Naive thymus-derived CD8-positive, alpha-beta T cell (primary cell): Measurements from ENCODE around the gene CSNK1G3. TPM values are rescaled to one million over a fixed set of nuclear protein-coding genes. Genes with fewer than 3 reads are reported as not detected.
A peak's percentile ranks its signal among the peaks of the same experiment; 100 is the strongest.

Source experiments
- ATAC-seq, 2 donors: fragments of 150-1000 bp; cut with Tn5 transposase in 1 of 2; sonication (Bioruptor Pico), chemical (Tn5 transposase) in 1 of 2; 1 replicate in 1 of 2; 2 replicates in 1 of 2; pipeline ENCODE4 v1.10.0; 2021; ENCODE audit warnings: mild to moderate bottlenecking in 2 of 2, moderate library complexity in 2 of 2
- POLR2A ChIA-PET: fragments of 350-600 bp; sonication (Branson Sonifier 250); formaldehyde crosslinking; loops from one replicate; lab custom pipeline; 2021; ENCODE audit warnings: antibody characterized with exemption; lab: Charles Lee
- DNase-seq, 10 donors: peaks; one replicate each; pipeline versions ENCODE4 v3.0.0 to v3.0.0-alpha.2; 2020 to 2022
- H3K27ac Mint-ChIP-seq, 10 donors: one replicate each; pipeline ENCODE4 v1.8.0; 2020 to 2022; ENCODE audit warnings: mild to moderate bottlenecking in 10 of 10, mixed read lengths in 10 of 10, moderate library complexity in 4 of 10, inconsistent platforms in 1 of 10
- H3K27me3 Mint-ChIP-seq, 5 donors: one replicate each; pipeline ENCODE4 v1.8.0; 2021 to 2022; ENCODE audit warnings: mixed read lengths in 5 of 5
- H3K36me3 Mint-ChIP-seq, 3 donors: one replicate each; pipeline ENCODE4 v1.8.0; 2020 to 2022; ENCODE audit warnings: mixed read lengths in 3 of 3, mild to moderate bottlenecking in 2 of 3, inconsistent platforms in 1 of 3
- H3K4me1 Mint-ChIP-seq, 4 donors: one replicate each; pipeline ENCODE4 v1.8.0; 2021 to 2022; ENCODE audit warnings: mixed read lengths in 4 of 4
- H3K4me3 Mint-ChIP-seq, 10 donors: one replicate each; pipeline ENCODE4 v1.8.0; 2020 to 2022; ENCODE audit warnings: mild to moderate bottlenecking in 10 of 10, mixed read lengths in 10 of 10, moderate library complexity in 6 of 10, inconsistent platforms in 1 of 10
- H3K9me3 Mint-ChIP-seq, 9 donors: one replicate each; pipeline ENCODE4 v1.8.0; 2020 to 2022; ENCODE audit warnings: mixed read lengths in 9 of 9, mild to moderate bottlenecking in 3 of 9, inconsistent platforms in 1 of 9, moderate library complexity in 1 of 9
- polyA plus RNA-seq, 3 donors: library from polyadenylated mRNA; unstranded; fragments of 300-500 nt; fragmentation: Illumina TruSeq; gene quantifications; one replicate each; pipeline ENCODE4 v1.2.3, GENCODE V29; 2021
- total RNA-seq, 8 experiments: library from RNA in 2 of 8; stranded (reverse) in 2 of 8; gene quantifications; one replicate each; pipeline ENCODE4 v1.2.3 and lab custom pipeline; 2021 to 2026

CSNK1G3 gene
- total and polyA plus RNA-seq, 5 experiments from 2014 or later = 17.7 to 90.6 (median 31.9) TPM

DNA sequence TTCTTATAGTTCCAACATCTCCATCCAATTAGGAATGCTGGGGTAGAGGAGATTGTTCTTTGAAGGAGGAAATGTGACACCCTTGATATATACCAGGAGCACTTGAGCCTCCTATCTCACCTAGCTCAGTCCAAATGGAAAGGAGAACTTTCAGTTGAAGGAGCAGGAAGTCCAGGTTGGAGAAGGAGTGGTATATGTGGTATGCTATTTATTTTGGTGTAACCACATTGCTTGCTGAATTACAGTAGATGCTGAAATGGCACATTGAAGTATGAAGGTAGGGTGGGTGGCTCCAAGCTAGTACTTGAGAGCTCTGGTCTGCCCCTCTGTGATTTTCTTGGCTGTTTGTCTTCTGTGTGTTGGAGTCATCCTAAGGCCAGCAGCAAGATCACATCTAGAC, 6.1 kb downstream of the CSNK1G3 start:
- H3K27ac Mint-ChIP-seq = peak overlapping the region in 2 of 10 donors; percentile 16 to 29
- ATAC-seq (no peak), DNase-seq (no peak)
- peaks cover 24 to 81% (median 60%) of the 10 kb centered on the region in 4 donors for H3K4me1 Mint-ChIP-seq
- POLR2A ChIA-PET = interaction anchor here (1.0 kb wide), 1 partner anchor 95 kb away, joined by 6 read pairs; the partner anchor contains the start of gene CEP120
- H3K27me3 Mint-ChIP-seq = no peaks in the 10 kb centered on the region
- H3K36me3 Mint-ChIP-seq = no peaks in the 10 kb centered on the region
- H3K4me3 Mint-ChIP-seq = peak overlapping the region in 3 of 10 donors; percentile 3 to 53 (median 19)
- no peaks in the 10 kb centered on the region for H3K9me3 Mint-ChIP-seq

GRCh38 chr5:123520677-123521247, 8.8 kb downstream of the CSNK1G3 start:
- POLR2A ChIA-PET = no interaction called here
- Mint-ChIP-seq H3K27ac (no peak overlapping the region), H3K9me3 (no peaks in the 10 kb centered on the region), H3K36me3 (no peaks in the 10 kb centered on the region), H3K4me1 (peaks cover 20 to 78% (median 52%) of the 10 kb centered on the region in 4 donors), H3K4me3 (no peak overlapping the region), H3K27me3 (no peaks in the 10 kb centered on the region)
- DNase-seq (no peak), ATAC-seq (no peak)

DNA sequence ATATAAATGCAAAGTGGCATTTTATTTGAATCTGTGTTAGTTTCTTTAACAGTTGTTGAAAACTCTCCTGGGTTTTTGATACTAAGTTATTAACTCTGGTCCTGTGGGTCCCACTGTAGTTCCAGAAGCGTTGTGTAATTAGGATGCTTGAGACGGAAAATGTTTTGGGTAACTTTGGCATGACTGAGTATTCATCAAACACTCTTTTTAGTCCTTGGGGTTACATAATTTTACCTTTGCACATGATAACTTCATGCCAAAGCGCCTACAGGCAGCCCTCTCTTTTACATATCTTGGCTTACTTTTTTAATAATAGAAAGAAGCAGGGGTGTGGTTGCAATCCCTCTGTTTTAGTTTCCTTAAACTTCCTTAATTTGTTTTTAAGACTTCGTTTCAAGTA, 12.2 kb downstream of the CSNK1G3 start:
- Mint-ChIP-seq H3K27ac (no peak overlapping the region), H3K27me3 (no peaks in the 10 kb centered on the region), H3K9me3 (no peaks in the 10 kb centered on the region), H3K36me3 (no peaks in the 10 kb centered on the region), H3K4me3 (no peak overlapping the region), H3K4me1 (peaks cover 16 to 73% (median 45%) of the 10 kb centered on the region in 4 donors)
- POLR2A ChIA-PET = no interaction called here
- no peak for ATAC-seq
- DNase-seq = no peak

GRCh38 chr5:123527190-123527589, 15.2 kb downstream of the CSNK1G3 start:
- Mint-ChIP-seq H3K27me3 (no peaks in the 10 kb centered on the region), H3K4me1 (peaks cover 16 to 70% (median 43%) of the 10 kb centered on the region in 4 donors), H3K9me3 (no peaks in the 10 kb centered on the region), H3K27ac (peak overlapping the region in 3 of 10 donors; percentile 9 to 52 (median 26)), H3K4me3 (no peak overlapping the region), H3K36me3 (no peaks in the 10 kb centered on the region)
- no peak for DNase-seq
- ATAC-seq = no peak
- POLR2A ChIA-PET = no interaction called here

- Mint-ChIP-seq H3K27ac (no peak overlapping the region), H3K36me3 (no peaks in the 10 kb centered on the region), H3K4me1 (peaks cover 16 to 74% (median 45%) of the 10 kb centered on the region in 4 donors), H3K9me3 (no peaks in the 10 kb centered on the region), H3K4me3 (no peak overlapping the region), H3K27me3 (no peaks in the 10 kb centered on the region)
- DNase-seq (no peak), ATAC-seq (no peak)
- POLR2A ChIA-PET = no interaction called here
These were observed 16.1 kb downstream of the CSNK1G3 start for GRCh38 chr5:123528065-123528464.

DNA sequence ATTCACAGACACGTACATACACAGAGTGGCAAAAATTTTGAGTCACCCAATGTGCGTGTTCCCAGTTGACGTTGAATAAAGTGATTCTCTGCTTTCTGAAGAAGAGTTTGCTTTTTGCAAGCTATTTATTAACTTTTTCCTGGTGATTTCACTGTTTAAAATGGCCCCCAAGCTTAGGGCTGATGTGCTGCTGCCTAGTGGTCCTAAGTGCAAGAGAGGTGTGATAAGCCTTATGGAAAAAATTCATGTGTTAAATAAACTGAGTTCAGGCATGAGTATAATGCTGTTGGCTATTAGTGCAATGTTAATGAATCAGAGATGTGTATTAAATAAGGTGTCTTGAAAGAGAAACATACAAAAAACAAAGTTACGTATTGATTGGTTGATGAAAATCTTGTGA, 16.9 kb downstream of the CSNK1G3 start:
- Mint-ChIP-seq H3K27ac (no peak overlapping the region), H3K27me3 (no peaks in the 10 kb centered on the region), H3K9me3 (no peaks in the 10 kb centered on the region), H3K4me1 (peaks cover 13 to 72% (median 46%) of the 10 kb centered on the region in 4 donors), H3K36me3 (no peaks in the 10 kb centered on the region), H3K4me3 (no peak overlapping the region)
- DNase-seq (no peak), ATAC-seq (no peak)
- POLR2A ChIA-PET = interaction anchor here (0.9 kb wide), 1 partner anchor 64 kb away, joined by 3 read pairs; no protein-coding TSS in a partner anchor

- Mint-ChIP-seq H3K4me3 (no peak overlapping the region), H3K4me1 (peaks cover 10 to 73% (median 41%) of the 10 kb centered on the region in 4 donors), H3K36me3 (no peaks in the 10 kb centered on the region), H3K27ac (no peak overlapping the region), H3K9me3 (no peaks in the 10 kb centered on the region), H3K27me3 (no peaks in the 10 kb centered on the region)
- ATAC-seq (no peak), DNase-seq (no peak)
- POLR2A ChIA-PET = no interaction called here
These were observed 18.8 kb downstream of the CSNK1G3 start for GRCh38 chr5:123530728-123531127.

GRCh38 chr5:123535648-123536047, 23.7 kb downstream of the CSNK1G3 start:
- ATAC-seq (no peak), DNase-seq (no peak)
- Mint-ChIP-seq H3K9me3 (no peaks in the 10 kb centered on the region), H3K4me3 (no peak overlapping the region), H3K4me1 (peaks cover 9 to 72% (median 44%) of the 10 kb centered on the region in 4 donors), H3K27me3 (no peaks in the 10 kb centered on the region), H3K27ac (peak overlapping the region in 1 of 10 donors; percentile 30), H3K36me3 (no peaks in the 10 kb centered on the region)
- POLR2A ChIA-PET = no interaction called here

DNA sequence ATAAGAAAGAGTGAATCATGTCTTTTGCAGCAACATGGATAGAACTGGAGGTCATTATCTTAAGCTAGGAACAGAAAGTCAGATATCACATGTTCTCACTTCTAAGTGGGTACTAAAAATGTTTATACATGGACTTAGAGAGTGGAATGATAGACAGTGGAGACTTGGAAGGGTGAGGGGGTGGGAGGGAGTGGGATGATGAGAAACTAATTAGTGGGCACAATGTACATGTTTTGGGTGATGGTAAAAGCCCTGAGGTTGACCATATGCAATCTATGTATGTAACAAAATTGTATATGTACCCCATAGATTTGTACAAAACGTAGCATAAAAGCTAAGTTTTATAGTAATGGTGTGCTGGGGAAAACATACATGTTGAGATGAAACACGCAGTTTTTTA, 25.3 kb downstream of the CSNK1G3 start:
- no peak for DNase-seq
- POLR2A ChIA-PET = no interaction called here
- no peaks in the 10 kb centered on the region for H3K27me3 Mint-ChIP-seq
- H3K4me1 Mint-ChIP-seq = peaks cover 11 to 74% (median 51%) of the 10 kb centered on the region in 4 donors
- no peak for ATAC-seq
- no peak overlapping the region for H3K27ac Mint-ChIP-seq
- H3K4me3 Mint-ChIP-seq = no peak overlapping the region
- no peaks in the 10 kb centered on the region for H3K36me3 Mint-ChIP-seq
- no peaks in the 10 kb centered on the region for H3K9me3 Mint-ChIP-seq

- peaks cover 16 to 73% (median 56%) of the 10 kb centered on the region in 4 donors for H3K4me1 Mint-ChIP-seq
- H3K27me3 Mint-ChIP-seq = no peaks in the 10 kb centered on the region
- no peaks in the 10 kb centered on the region for H3K9me3 Mint-ChIP-seq
- DNase-seq (no peak), ATAC-seq (no peak)
- H3K4me3 Mint-ChIP-seq = no peak overlapping the region
- POLR2A ChIA-PET = no interaction called here
- H3K36me3 Mint-ChIP-seq = peaks cover 0 to 3% (median 0%) of the 10 kb centered on the region in 3 donors
- H3K27ac Mint-ChIP-seq = no peak overlapping the region
These were observed 25.9 kb downstream of the CSNK1G3 start for GRCh38 chr5:123537845-123538244.

- H3K27ac Mint-ChIP-seq = peak overlapping the region in 1 of 10 donors; percentile 68
- no peak for ATAC-seq
- H3K27me3 Mint-ChIP-seq = no peaks in the 10 kb centered on the region
- H3K4me1 Mint-ChIP-seq = peaks cover 25 to 76% (median 61%) of the 10 kb centered on the region in 4 donors
- H3K9me3 Mint-ChIP-seq = no peaks in the 10 kb centered on the region
- no peak for DNase-seq
- POLR2A ChIA-PET = interaction anchor here (0.6 kb wide), 1 partner anchor 9 kb away, joined by 3 read pairs; no protein-coding TSS in a partner anchor
- H3K4me3 Mint-ChIP-seq = no peak overlapping the region
- peaks cover 0 to 3% (median 0%) of the 10 kb centered on the region in 3 donors for H3K36me3 Mint-ChIP-seq
These were observed 26.9 kb downstream of the CSNK1G3 start for GRCh38 chr5:123538670-123539459.

DNA sequence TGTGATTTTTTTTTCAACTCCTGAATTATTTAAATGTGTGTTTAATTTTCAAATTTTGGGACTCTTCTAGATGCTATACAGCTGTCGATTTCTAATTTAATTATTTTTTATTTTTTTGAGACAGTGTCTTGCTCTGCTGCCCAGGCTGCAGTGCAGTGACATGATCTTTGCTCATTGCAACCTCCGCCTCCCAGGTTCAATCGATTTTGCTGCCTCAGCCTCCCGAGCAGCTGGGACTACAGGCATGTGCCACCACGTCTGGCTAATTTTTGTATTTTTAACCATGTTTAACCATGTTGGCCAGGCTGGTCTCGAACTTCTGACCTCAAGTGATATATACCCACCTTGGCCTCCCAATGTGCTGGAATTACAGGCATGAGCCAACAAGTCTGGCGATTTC, 28.6 kb downstream of the CSNK1G3 start:
- no peak for DNase-seq
- POLR2A ChIA-PET = no interaction called here
- H3K36me3 Mint-ChIP-seq = peaks cover 0 to 5% (median 2%) of the 10 kb centered on the region in 3 donors
- H3K4me3 Mint-ChIP-seq = no peak overlapping the region
- no peak for ATAC-seq
- H3K9me3 Mint-ChIP-seq = no peaks in the 10 kb centered on the region
- no peaks in the 10 kb centered on the region for H3K27me3 Mint-ChIP-seq
- peaks cover 30 to 73% (median 61%) of the 10 kb centered on the region in 4 donors for H3K4me1 Mint-ChIP-seq
- peak overlapping the region in 1 of 10 donors; percentile 14 for H3K27ac Mint-ChIP-seq

DNA sequence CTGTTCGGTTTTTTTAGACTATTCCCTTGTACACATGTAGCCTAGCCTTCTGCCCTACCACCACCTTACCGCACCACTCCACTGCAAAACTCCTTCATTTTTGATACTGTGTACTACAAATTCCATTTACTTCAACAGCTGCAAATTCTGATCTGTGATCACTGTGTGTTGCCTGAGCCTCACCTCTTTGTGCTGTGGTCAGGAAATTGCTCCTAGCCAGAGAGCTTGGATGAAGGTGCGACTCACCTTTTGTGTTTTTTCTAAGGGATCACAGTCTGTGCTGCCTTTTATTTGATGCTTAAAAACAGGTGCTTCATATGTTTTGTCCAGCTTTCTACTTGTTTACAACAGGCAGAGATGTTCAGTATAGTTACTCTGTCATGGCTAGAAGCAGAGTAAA, 31.5 kb downstream of the CSNK1G3 start:
- H3K27me3 Mint-ChIP-seq = no peaks in the 10 kb centered on the region
- H3K27ac Mint-ChIP-seq = peak overlapping the region in 7 of 10 donors; percentile 17 to 74 (median 35)
- H3K4me3 Mint-ChIP-seq = no peak overlapping the region
- H3K4me1 Mint-ChIP-seq = peaks cover 26 to 74% (median 48%) of the 10 kb centered on the region in 4 donors
- peaks cover 0 to 13% (median 7%) of the 10 kb centered on the region in 3 donors for H3K36me3 Mint-ChIP-seq
- POLR2A ChIA-PET = no interaction called here
- no peaks in the 10 kb centered on the region for H3K9me3 Mint-ChIP-seq
- ATAC-seq (peak in 1 of 2 donors; percentile 42), DNase-seq (no peak)
